ENCODE measurements around the gene TDO2. TPM values are rescaled to one million over a fixed set of nuclear protein-coding genes. Genes with fewer than 3 reads are reported as not detected.

Gene TDO2
- total RNA-seq, 8 experiments from 2014 or later: 0.19 to 12.5 (median 2.6) TPM; not detected in 3

DNA sequence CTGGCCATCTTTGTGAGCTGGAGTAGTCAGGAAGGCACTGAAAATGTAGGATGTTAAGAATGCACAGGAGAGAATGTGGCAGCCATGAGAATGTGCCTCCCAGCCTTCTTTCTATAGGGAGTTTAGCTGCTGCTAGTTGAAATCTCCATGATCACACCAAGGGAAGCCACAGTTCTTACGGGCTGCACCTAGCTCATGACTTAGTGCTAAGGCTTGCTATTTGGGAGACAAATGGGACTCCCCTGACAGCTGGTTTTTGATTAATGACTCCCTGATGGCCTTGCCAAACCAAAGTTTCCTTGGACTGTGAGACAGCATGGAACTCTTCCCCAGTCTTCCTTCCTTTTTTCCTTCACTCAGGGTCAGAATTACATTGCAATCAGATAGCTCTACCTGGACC is 41.0 kb downstream of the TDO2 start:
- peak in 1 of 8 experiments; percentile 10 for ATAC-seq (replicated peaks in 6 of 8)
- Histone ChIP-seq H3K4me3 (no peak overlapping the region), H3K4me1 (replicated peaks in 1 of 2) (peaks cover 0 to 9% of the 10 kb centered on the region in 2 donors), H3K27ac (no peak overlapping the region)
- WGBS, 10 experiments: 80 to 86% (median 83%) methylated on average over 1 of the region's 1 CpG; no CpG with 5 or more reads in 6 of the 10 experiments
- in situ Hi-C loops (cut with MboI; ENCODE audit: low pct_unique_long_range_greater_than_20kb in 2 of 9, low sequenced_read_pairs in 9 of 9, unreplicated experiment in 9 of 9): loop anchor here in 3 of 9 experiments (10.0 to 25.0 kb wide), 3 partner anchors 130 to 532 kb away; no protein-coding TSS in a partner anchor

DNA sequence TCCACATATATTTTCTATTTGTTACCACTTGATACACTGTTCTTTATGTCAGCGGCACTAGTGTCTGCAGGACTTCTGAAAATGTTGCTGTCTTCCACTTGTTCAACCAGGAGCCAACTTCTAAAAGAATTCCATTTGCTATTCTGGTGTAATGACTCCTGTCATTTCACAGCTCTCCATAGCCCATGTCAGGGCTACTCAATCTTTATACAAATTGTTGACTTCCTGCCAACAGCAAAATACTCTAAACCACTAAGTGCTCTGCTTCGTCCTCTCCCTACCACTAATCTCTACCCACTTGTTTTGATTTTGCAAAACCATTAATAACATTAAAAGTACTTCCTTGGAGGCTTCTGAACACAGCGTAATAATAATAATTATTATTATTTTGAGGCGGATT is 43.0 kb downstream of the TDO2 start:
- Histone ChIP-seq H3K4me3 (no peak overlapping the region), H3K27ac (no peak overlapping the region), H3K4me1 (replicated peaks in 1 of 2) (peaks cover 0 to 9% of the 10 kb centered on the region in 2 donors)
- 44 to 100% (median 82%) methylated on average over 1 to 4 of the region's 4 CpGs; no CpG with 5 or more reads in 1 of the 10 experiments for WGBS, 10 experiments
- in situ Hi-C loops (cut with MboI; ENCODE audit: low pct_unique_long_range_greater_than_20kb in 2 of 9, low sequenced_read_pairs in 9 of 9, unreplicated experiment in 9 of 9): loop anchor here in 3 of 9 experiments (10.0 to 25.0 kb wide), 3 partner anchors 132 to 534 kb away; no protein-coding TSS in a partner anchor
- ATAC-seq (replicated peaks in 6 of 8): no peak

- ATAC-seq (replicated peaks in 6 of 8): no peak
- no peak overlapping the region for H3K4me3 ChIP-seq
- H3K27ac ChIP-seq: no peak overlapping the region
- H3K4me1 ChIP-seq (replicated peaks in 1 of 2): no peaks in the 10 kb centered on the region
- in situ Hi-C loops (cut with MboI; ENCODE audit: low pct_unique_long_range_greater_than_20kb in 2 of 9, low sequenced_read_pairs in 9 of 9, unreplicated experiment in 9 of 9): loop anchor here in 3 of 9 experiments (10.0 to 25.0 kb wide), 3 partner anchors 134 to 536 kb away; no protein-coding TSS in a partner anchor
- 43 to 100% (median 100%) methylated on average over 1 of the region's 1 CpG; no CpG with 5 or more reads in 3 of the 10 experiments for whole genome bisulfite sequencing, 10 experiments
Observed at GRCh38 chr4:155948541-155948940, 45.0 kb downstream of the TDO2 start.

GRCh38 chr4:155950461-155950860 is 47.0 kb downstream of the TDO2 start:
- Histone ChIP-seq H3K4me3 (no peak overlapping the region), H3K4me1 (replicated peaks in 1 of 2) (no peaks in the 10 kb centered on the region), H3K27ac (no peak overlapping the region)
- no peak for ATAC-seq (replicated peaks in 6 of 8)
- 0 to 80% (median 53%) methylated on average over 1 to 4 of the region's 6 CpGs; no CpG with 5 or more reads in 1 of the 10 experiments for WGBS, 10 experiments
- in situ Hi-C loops (cut with MboI; ENCODE audit: low pct_unique_long_range_greater_than_20kb in 2 of 9, low sequenced_read_pairs in 9 of 9, unreplicated experiment in 9 of 9): loop anchor here in 3 of 9 experiments (5.0 to 25.0 kb wide), 3 partner anchors 138 to 538 kb away; no protein-coding TSS in a partner anchor

DNA sequence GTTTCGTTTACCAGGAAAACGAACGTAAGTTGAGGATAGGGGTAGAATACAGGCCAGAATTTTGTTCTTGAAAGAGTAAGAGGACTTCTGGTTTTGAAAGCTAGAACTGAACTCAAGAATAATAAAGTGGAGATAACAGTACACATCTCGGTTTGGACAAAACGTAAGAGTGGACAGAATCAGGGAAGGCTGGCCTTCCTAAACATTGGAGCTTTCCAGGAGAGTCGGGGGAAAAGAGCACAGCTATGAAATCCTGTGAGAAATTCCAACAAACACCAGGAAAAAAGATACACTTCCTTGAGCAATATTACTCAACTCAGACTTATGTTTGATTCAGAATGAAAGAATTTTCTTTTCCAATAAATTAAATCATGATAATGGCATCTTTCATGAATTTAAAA is 49.0 kb downstream of the TDO2 start:
- 0 to 100% (median 63%) methylated on average over 1 to 5 of the region's 6 CpGs for WGBS, 10 experiments
- Histone ChIP-seq H3K27ac (no peak overlapping the region), H3K4me1 (replicated peaks in 1 of 2) (no peaks in the 10 kb centered on the region), H3K4me3 (no peak overlapping the region)
- ATAC-seq (replicated peaks in 6 of 8): no peak
- in situ Hi-C loops (cut with MboI; ENCODE audit: low pct_unique_long_range_greater_than_20kb in 2 of 9, low sequenced_read_pairs in 9 of 9, unreplicated experiment in 9 of 9): loop anchor here in 3 of 9 experiments (5.0 to 25.0 kb wide), 3 partner anchors 140 to 540 kb away; no protein-coding TSS in a partner anchor

DNA sequence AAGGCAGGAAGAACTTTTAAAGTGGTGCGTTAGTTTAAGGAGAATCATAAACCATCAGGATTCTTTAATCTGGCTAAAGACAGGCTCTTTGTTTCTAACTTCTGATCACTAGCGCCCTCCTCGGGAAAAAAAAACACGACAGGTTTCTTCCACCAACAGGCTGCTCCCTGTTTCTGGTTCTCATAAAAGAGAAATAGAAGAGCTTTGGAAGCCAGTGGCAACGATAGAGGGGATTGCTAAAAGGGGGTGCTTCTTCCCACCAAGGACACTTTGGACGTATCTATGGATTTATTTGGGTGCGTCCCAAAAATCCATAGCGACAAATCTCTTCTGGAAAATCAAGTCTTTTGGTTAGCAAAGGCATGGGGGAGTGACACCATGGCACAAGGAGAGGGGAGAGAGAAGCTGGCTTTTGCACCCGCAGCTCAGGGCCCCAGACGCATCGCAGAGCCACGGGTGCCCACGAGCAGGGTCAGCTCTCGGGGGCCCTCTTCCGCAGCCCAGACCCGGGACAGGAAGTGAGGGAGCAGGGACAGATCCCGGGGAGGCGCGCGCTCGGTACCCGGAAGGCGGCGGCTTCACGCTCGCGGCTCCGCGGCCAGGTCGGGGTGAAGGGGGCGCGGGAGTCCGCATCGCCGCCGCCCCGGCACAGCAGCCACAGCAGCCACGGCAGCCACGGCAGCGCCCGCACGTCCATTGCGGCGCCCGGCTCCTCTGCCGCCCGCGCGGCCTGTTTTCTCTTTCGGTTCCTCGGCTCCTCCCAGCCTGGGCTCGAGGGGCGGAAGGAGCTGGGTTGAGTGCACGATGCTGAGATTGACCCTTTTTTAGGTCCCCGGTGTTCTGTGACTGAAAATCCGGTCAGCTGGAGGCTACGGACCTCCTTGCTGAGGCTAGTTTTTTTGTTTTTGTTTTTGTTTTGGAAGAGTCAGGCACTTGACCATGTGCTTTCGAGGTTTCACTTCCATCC is 49.9 kb downstream of the TDO2 start, which contains the start of gene CTSO:
Gene CTSO, minus strand, starts transcription at position 716 of the 967 bp plus-strand sequence. Its CDS starts 19 bp downstream, at position 697.
- Histone ChIP-seq H3K4me1 (replicated peaks in 1 of 2) (no peaks in the 10 kb centered on the region), H3K27ac (peak within 1 kb of the TSS; percentile 59 to 84), H3K4me3 (peak within 1 kb of the TSS; percentile 39 to 49 (median 47))
- in situ Hi-C loops (cut with MboI; ENCODE audit: low pct_unique_long_range_greater_than_20kb in 2 of 9, low sequenced_read_pairs in 9 of 9, unreplicated experiment in 9 of 9): loop anchor here in 3 of 9 experiments (5.0 to 25.0 kb wide), 3 partner anchors 141 to 541 kb away; no protein-coding TSS in a partner anchor
- WGBS, 10 experiments: 0 to 30% (median 6%) methylated on average over 3 to 28 of the region's 58 CpGs
- ATAC-seq (replicated peaks in 6 of 8): peak; percentile 94 to 99 (median 97)

- peak overlapping the region; percentile 39 to 49 (median 47) for H3K4me3 ChIP-seq
- peak overlapping the region in 1 of 2 donors; percentile 84 for H3K27ac ChIP-seq
Observed at GRCh38 chr4:155954118-155954685, 50.7 kb downstream of the TDO2 start.

DNA sequence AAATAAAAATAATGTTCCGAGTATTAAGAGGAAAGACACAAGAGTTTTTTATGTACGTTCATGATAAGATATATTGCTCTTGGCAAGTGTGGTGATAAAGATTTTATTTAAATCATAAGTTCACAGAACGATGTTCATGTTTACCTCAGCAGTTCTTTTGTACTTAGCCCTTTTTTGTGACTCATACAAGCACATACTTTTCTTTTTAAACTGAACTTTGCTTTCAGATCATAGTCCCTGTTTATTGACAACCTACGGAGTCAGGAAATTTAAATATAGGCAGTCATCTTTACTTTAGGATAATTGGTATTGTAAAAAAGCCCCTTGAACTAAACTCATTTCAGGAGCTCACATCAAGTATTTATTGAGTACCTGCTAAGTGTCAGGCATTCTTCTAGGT is 51.4 kb downstream of the TDO2 start:
- 42 to 100% (median 86%) methylated on average over 1 to 4 of the region's 4 CpGs for WGBS, 10 experiments
- Histone ChIP-seq H3K4me3 (no peak overlapping the region), H3K4me1 (replicated peaks in 1 of 2) (no peaks in the 10 kb centered on the region), H3K27ac (no peak overlapping the region)
- in situ Hi-C loops (cut with MboI; ENCODE audit: low pct_unique_long_range_greater_than_20kb in 2 of 9, low sequenced_read_pairs in 9 of 9, unreplicated experiment in 9 of 9): loop anchor here in 3 of 9 experiments (5.0 to 25.0 kb wide), 3 partner anchors 143 to 543 kb away; no protein-coding TSS in a partner anchor
- no peak for ATAC-seq (replicated peaks in 6 of 8)

More at GRCh38 chr4:155954118-155954685, 50.7 kb downstream of the TDO2 start:
- in situ Hi-C loops (cut with MboI; ENCODE audit: low pct_unique_long_range_greater_than_20kb in 2 of 9, low sequenced_read_pairs in 9 of 9, unreplicated experiment in 9 of 9): loop anchor here in 3 of 9 experiments (5.0 to 25.0 kb wide), 3 partner anchors 142 to 542 kb away; no protein-coding TSS in a partner anchor
- 55 to 100% (median 87%) methylated on average over 1 to 10 of the region's 11 CpGs; no CpG with 5 or more reads in 2 of the 10 experiments for WGBS, 10 experiments
- no peaks in the 10 kb centered on the region for H3K4me1 ChIP-seq (replicated peaks in 1 of 2)
- ATAC-seq (replicated peaks in 6 of 8): no peak

DNA sequence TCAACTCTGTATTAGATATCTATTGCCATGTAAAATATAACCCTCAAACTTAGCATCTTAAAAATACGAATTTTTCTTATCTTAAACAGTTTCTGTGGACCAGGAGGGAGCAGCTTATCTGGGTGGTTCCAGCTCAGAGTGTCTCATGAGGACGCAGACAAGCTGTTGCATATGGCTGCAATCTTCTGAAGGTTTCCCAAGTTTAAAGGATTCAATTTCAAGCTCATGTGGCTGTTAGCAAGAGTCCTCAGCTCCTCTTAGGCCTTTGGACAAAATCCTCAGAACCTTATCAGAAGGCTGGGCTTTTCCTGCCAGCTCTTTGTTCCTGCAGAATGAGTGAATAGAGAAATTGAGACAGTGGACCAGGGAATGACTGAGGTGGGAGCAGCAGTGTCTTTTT is 53.0 kb downstream of the TDO2 start:
- ATAC-seq (replicated peaks in 6 of 8): no peak
- WGBS, 10 experiments: 0 to 100% (median 73%) methylated on average over 1 to 2 of the region's 2 CpGs; no CpG with 5 or more reads in 2 of the 10 experiments
- in situ Hi-C loops (cut with MboI; ENCODE audit: low pct_unique_long_range_greater_than_20kb in 2 of 9, low sequenced_read_pairs in 9 of 9, unreplicated experiment in 9 of 9): loop anchor here in 2 of 9 experiments (10.0 to 25.0 kb wide), 2 partner anchors 152 to 544 kb away; no protein-coding TSS in a partner anchor
- H3K4me3 ChIP-seq: no peak overlapping the region
- no peaks in the 10 kb centered on the region for H3K4me1 ChIP-seq (replicated peaks in 1 of 2)
- no peak overlapping the region for H3K27ac ChIP-seq

GRCh38 chr4:155959417-155959816 is 55.9 kb downstream of the TDO2 start:
- Histone ChIP-seq H3K4me1 (replicated peaks in 1 of 2) (no peaks in the 10 kb centered on the region), H3K27ac (no peak overlapping the region), H3K4me3 (no peak overlapping the region)
- in situ Hi-C loops (cut with MboI; ENCODE audit: low pct_unique_long_range_greater_than_20kb in 2 of 9, low sequenced_read_pairs in 9 of 9, unreplicated experiment in 9 of 9): loop anchor here in 2 of 9 experiments (10.0 to 25.0 kb wide), 2 partner anchors 155 to 547 kb away; no protein-coding TSS in a partner anchor
- WGBS, 10 experiments: 33 to 100% (median 75%) methylated on average over 1 to 3 of the region's 4 CpGs; no CpG with 5 or more reads in 7 of the 10 experiments
- no peak for ATAC-seq (replicated peaks in 6 of 8)

- H3K4me3 ChIP-seq: no peak overlapping the region
- peak in 4 of 8 experiments; percentile 35 to 87 (median 65) for ATAC-seq (replicated peaks in 6 of 8)
- WGBS, 10 experiments: 3 to 90% (median 80%) methylated on average over 1 to 5 of the region's 5 CpGs; no CpG with 5 or more reads in 1 of the 10 experiments
- H3K4me1 ChIP-seq (replicated peaks in 1 of 2): no peaks in the 10 kb centered on the region
- in situ Hi-C loops (cut with MboI; ENCODE audit: low pct_unique_long_range_greater_than_20kb in 2 of 9, low sequenced_read_pairs in 9 of 9, unreplicated experiment in 9 of 9): loop anchor here in 1 of 9 experiments (25.0 kb wide), 1 partner anchor 548 kb away; no protein-coding TSS in a partner anchor
- H3K27ac ChIP-seq: no peak overlapping the region
Observed at GRCh38 chr4:155960522-155960921, 57.0 kb downstream of the TDO2 start.

DNA sequence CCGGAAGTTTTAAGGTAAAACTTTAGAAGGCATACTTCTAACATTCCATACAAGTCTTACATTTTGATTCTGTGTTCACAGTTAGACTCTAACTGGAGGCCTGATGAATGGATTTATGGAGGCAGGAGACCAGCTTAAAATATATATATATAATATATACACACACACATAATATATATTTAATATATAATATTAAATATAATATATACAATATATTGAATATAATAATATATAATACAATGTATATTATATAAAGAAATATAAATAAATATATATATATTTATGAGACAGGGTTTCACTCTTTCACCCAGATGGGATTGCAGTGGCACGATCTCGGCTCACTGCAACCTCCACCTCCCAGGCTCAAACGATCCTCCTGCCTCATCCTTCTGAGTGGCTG is 58.1 kb downstream of the TDO2 start:
- no peak for ATAC-seq (replicated peaks in 6 of 8)
- WGBS, 10 experiments: 83 to 100% (median 98%) methylated on average over 1 to 4 of the region's 4 CpGs
- no peak overlapping the region for H3K27ac ChIP-seq
- H3K4me1 ChIP-seq (replicated peaks in 1 of 2): no peaks in the 10 kb centered on the region
- no peak overlapping the region for H3K4me3 ChIP-seq
- in situ Hi-C loops (cut with MboI; ENCODE audit: low pct_unique_long_range_greater_than_20kb in 2 of 9, low sequenced_read_pairs in 9 of 9, unreplicated experiment in 9 of 9): loop anchor here in 1 of 9 experiments (25.0 kb wide), 1 partner anchor 549 kb away; no protein-coding TSS in a partner anchor
